ENCODE results near the gene RPL28. TPM values are rescaled to one million over a fixed set of nuclear protein-coding genes. Genes with fewer than 3 reads are reported as not detected.
"Not testable (repeated sequence)": the region's sequence is repeated elsewhere in the genome, so short reads cannot be mapped to it uniquely, and the experiment has no call there.

RPL28 gene
- total RNA-seq, 2 donors from 2014 or later = 3,217 to 3,413 TPM

- peaks cover 8% of the 10 kb centered on the region for H3K4me1 Mint-ChIP-seq (ENCODE audit: low read depth)
- ATAC-seq (replicated peaks in 1 of 2) (no peak), DNase-seq (no peak)
- H3K36me3 Mint-ChIP-seq (ENCODE audit: insufficient read depth in 2 of 2) = no peaks in the 10 kb centered on the region
- H3K27me3 Mint-ChIP-seq (ENCODE audit: low read depth) = no peaks in the 10 kb centered on the region
- H3K27ac Mint-ChIP-seq = no peak overlapping the region
- H3K4me3 Mint-ChIP-seq = no peak overlapping the region
- H3K9me3 Mint-ChIP-seq = no peaks in the 10 kb centered on the region
Observed at GRCh38 chr19:55419624-55420236, 34.0 kb downstream of the RPL28 start.

- H3K27me3 Mint-ChIP-seq (ENCODE audit: low read depth); H3K4me3 Mint-ChIP-seq; DNase-seq; H3K4me1 Mint-ChIP-seq (ENCODE audit: low read depth); H3K9me3 Mint-ChIP-seq; ATAC-seq (replicated peaks in 1 of 2); H3K36me3 Mint-ChIP-seq (ENCODE audit: insufficient read depth in 2 of 2); H3K27ac Mint-ChIP-seq: not testable (repeated sequence)
Observed at GRCh38 chr19:55421281-55421680, 35.5 kb downstream of the RPL28 start.

- ATAC-seq (replicated peaks in 1 of 2) = no peak
- DNase-seq = no peak
- Mint-ChIP-seq H3K4me3 (no peak overlapping the region), H3K27ac (no peak overlapping the region), H3K4me1 (ENCODE audit: low read depth) (peaks cover 8% of the 10 kb centered on the region), H3K36me3 (ENCODE audit: insufficient read depth in 2 of 2) (no peaks in the 10 kb centered on the region), H3K27me3 (ENCODE audit: low read depth) (no peaks in the 10 kb centered on the region), H3K9me3 (no peaks in the 10 kb centered on the region)
Observed at GRCh38 chr19:55423225-55424005, 37.7 kb downstream of the RPL28 start.

GRCh38 chr19:55424518-55424917 is 38.8 kb downstream of the RPL28 start:
- Mint-ChIP-seq H3K27ac (no peak overlapping the region), H3K27me3 (ENCODE audit: low read depth) (no peaks in the 10 kb centered on the region), H3K4me1 (ENCODE audit: low read depth) (peaks cover 8% of the 10 kb centered on the region), H3K36me3 (ENCODE audit: insufficient read depth in 2 of 2) (no peaks in the 10 kb centered on the region), H3K4me3 (no peak overlapping the region), H3K9me3 (no peaks in the 10 kb centered on the region)
- ATAC-seq (replicated peaks in 1 of 2) = no peak
- DNase-seq = no peak

- H3K4me3 Mint-ChIP-seq = no peak overlapping the region
- ATAC-seq (replicated peaks in 1 of 2) = no peak
- H3K9me3 Mint-ChIP-seq = no peaks in the 10 kb centered on the region
- peaks cover 8% of the 10 kb centered on the region for H3K4me1 Mint-ChIP-seq (ENCODE audit: low read depth)
- H3K27ac Mint-ChIP-seq = no peak overlapping the region
- no peak for DNase-seq
- no peaks in the 10 kb centered on the region for H3K36me3 Mint-ChIP-seq (ENCODE audit: insufficient read depth in 2 of 2)
- peaks cover 5% of the 10 kb centered on the region for H3K27me3 Mint-ChIP-seq (ENCODE audit: low read depth)
Observed at GRCh38 chr19:55426042-55426441, 40.3 kb downstream of the RPL28 start.

- no peaks in the 10 kb centered on the region for H3K4me1 Mint-ChIP-seq (ENCODE audit: low read depth)
- H3K27me3 Mint-ChIP-seq (ENCODE audit: low read depth) = peaks cover 18% of the 10 kb centered on the region
- no peak overlapping the region for H3K4me3 Mint-ChIP-seq
- no peaks in the 10 kb centered on the region for H3K36me3 Mint-ChIP-seq (ENCODE audit: insufficient read depth in 2 of 2)
- H3K9me3 Mint-ChIP-seq = no peaks in the 10 kb centered on the region
- DNase-seq (no peak), ATAC-seq (replicated peaks in 1 of 2) (no peak)
- H3K27ac Mint-ChIP-seq = no peak overlapping the region
Observed at GRCh38 chr19:55431183-55431582, 45.5 kb downstream of the RPL28 start.

- no peaks in the 10 kb centered on the region for H3K36me3 Mint-ChIP-seq (ENCODE audit: insufficient read depth in 2 of 2)
- no peak overlapping the region for H3K27ac Mint-ChIP-seq
- H3K4me3 Mint-ChIP-seq = no peak overlapping the region
- no peaks in the 10 kb centered on the region for H3K4me1 Mint-ChIP-seq (ENCODE audit: low read depth)
- DNase-seq (no peak), ATAC-seq (replicated peaks in 1 of 2) (no peak)
- peaks cover 25% of the 10 kb centered on the region for H3K27me3 Mint-ChIP-seq (ENCODE audit: low read depth)
- H3K9me3 Mint-ChIP-seq = no peaks in the 10 kb centered on the region
Observed at GRCh38 chr19:55432241-55432959, 46.7 kb downstream of the RPL28 start.

GRCh38 chr19:55433292-55433691 is 47.6 kb downstream of the RPL28 start:
- Mint-ChIP-seq H3K27ac (no peak overlapping the region), H3K4me3 (no peak overlapping the region), H3K36me3 (ENCODE audit: insufficient read depth in 2 of 2) (no peaks in the 10 kb centered on the region), H3K4me1 (ENCODE audit: low read depth) (no peaks in the 10 kb centered on the region), H3K9me3 (no peaks in the 10 kb centered on the region), H3K27me3 (ENCODE audit: low read depth) (peaks cover 29% of the 10 kb centered on the region)
- no peak for ATAC-seq (replicated peaks in 1 of 2)
- no peak for DNase-seq

- Mint-ChIP-seq H3K4me3 (no peak overlapping the region), H3K9me3 (no peaks in the 10 kb centered on the region)
Observed at GRCh38 chr19:55434356-55434919, 48.7 kb downstream of the RPL28 start.

GRCh38 chr19:55435020-55435419 is 49.3 kb downstream of the RPL28 start:
- Mint-ChIP-seq H3K4me1 (ENCODE audit: low read depth) (no peaks in the 10 kb centered on the region), H3K27ac (no peak overlapping the region), H3K9me3 (no peaks in the 10 kb centered on the region), H3K36me3 (ENCODE audit: insufficient read depth in 2 of 2) (no peaks in the 10 kb centered on the region), H3K4me3 (no peak overlapping the region), H3K27me3 (ENCODE audit: low read depth) (peaks cover 43% of the 10 kb centered on the region)
- no peak for ATAC-seq (replicated peaks in 1 of 2)
- DNase-seq = no peak

More at GRCh38 chr19:55434356-55434919, 48.7 kb downstream of the RPL28 start:
- no peak for DNase-seq
- no peak overlapping the region for H3K27ac Mint-ChIP-seq
- no peaks in the 10 kb centered on the region for H3K4me1 Mint-ChIP-seq (ENCODE audit: low read depth)
- no peaks in the 10 kb centered on the region for H3K36me3 Mint-ChIP-seq (ENCODE audit: insufficient read depth in 2 of 2)
- no peak for ATAC-seq (replicated peaks in 1 of 2)
- peaks cover 37% of the 10 kb centered on the region for H3K27me3 Mint-ChIP-seq (ENCODE audit: low read depth)

GRCh38 chr19:55436847-55437246 is 51.1 kb downstream of the RPL28 start:
- peaks cover 49% of the 10 kb centered on the region for H3K27me3 Mint-ChIP-seq (ENCODE audit: low read depth)
- DNase-seq = no peak

GRCh38 chr19:55437410-55437809 is 51.7 kb downstream of the RPL28 start:
- Mint-ChIP-seq H3K4me3 (no peak overlapping the region), H3K27me3 (ENCODE audit: low read depth) (peaks cover 44% of the 10 kb centered on the region), H3K27ac (no peak overlapping the region), H3K36me3 (ENCODE audit: insufficient read depth in 2 of 2) (peaks cover 5 to 6% of the 10 kb centered on the region in 2 donors), H3K9me3 (peaks cover 0 to 2% of the 10 kb centered on the region in 2 donors), H3K4me1 (ENCODE audit: low read depth) (peaks cover 13% of the 10 kb centered on the region)
- ATAC-seq (replicated peaks in 1 of 2) (peak in 1 of 2 donors; percentile 41), DNase-seq (no peak)

More at GRCh38 chr19:55436847-55437246, 51.1 kb downstream of the RPL28 start:
- Mint-ChIP-seq H3K36me3 (ENCODE audit: insufficient read depth in 2 of 2) (peaks cover 5 to 6% of the 10 kb centered on the region in 2 donors), H3K4me1 (ENCODE audit: low read depth) (peaks cover 12% of the 10 kb centered on the region), H3K27ac (no peak overlapping the region), H3K4me3 (no peak overlapping the region), H3K9me3 (peaks cover 0 to 2% of the 10 kb centered on the region in 2 donors)
- ATAC-seq (replicated peaks in 1 of 2) = no peak

- peak overlapping the region in 1 of 2 donors; percentile 37 for H3K4me3 Mint-ChIP-seq
- peaks cover 55% of the 10 kb centered on the region for H3K27me3 Mint-ChIP-seq (ENCODE audit: low read depth)
- H3K9me3 Mint-ChIP-seq = peaks cover 0 to 2% of the 10 kb centered on the region in 2 donors
- DNase-seq = no peak
- ATAC-seq (replicated peaks in 1 of 2) = no peak
- peaks cover 25% of the 10 kb centered on the region for H3K4me1 Mint-ChIP-seq (ENCODE audit: low read depth)
- H3K36me3 Mint-ChIP-seq (ENCODE audit: insufficient read depth in 2 of 2) = peaks cover 5 to 6% of the 10 kb centered on the region in 2 donors
- H3K27ac Mint-ChIP-seq = no peak overlapping the region
Observed at GRCh38 chr19:55439052-55439451, 53.3 kb downstream of the RPL28 start.

Measured in activated T-cell treated with anti-CD3 and anti-CD28 coated beads, Interleukin-2, amount 50 U/mL, for 72 hours (primary cell).